ENCODE measurements around the gene NAT9.

DNA sequence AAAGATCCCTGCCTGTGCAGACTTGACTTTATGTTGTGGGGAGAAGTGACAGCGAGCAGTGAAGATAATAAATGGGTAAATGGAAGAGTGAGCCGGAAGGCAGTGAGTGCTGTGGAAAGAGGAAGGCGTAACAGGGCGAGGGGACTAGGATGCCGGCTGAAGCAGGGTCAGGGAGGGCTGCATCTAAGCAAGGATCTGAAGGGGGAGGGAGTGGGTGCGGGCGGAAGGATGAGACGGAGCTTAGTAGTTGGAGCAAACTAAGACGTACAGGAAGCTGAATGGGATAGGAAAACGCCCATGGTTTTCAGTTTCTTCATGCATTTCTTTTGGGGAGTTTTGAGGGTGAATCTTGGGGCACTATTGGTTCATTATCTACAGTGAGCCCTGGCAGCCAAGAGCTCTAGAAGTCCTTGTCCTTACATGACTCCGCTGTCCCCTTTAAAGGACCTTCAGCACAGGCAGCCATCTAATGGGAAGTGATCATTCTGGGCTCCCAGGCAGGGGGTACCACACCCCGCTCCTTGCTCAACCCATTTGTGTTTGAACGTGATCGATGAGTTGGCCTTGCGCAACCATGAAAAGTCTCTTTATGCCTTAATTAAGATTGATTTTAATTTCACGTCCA lies 10.4 kb upstream of the NAT9 start:
- TF ChIP-seq, protein P1, sequence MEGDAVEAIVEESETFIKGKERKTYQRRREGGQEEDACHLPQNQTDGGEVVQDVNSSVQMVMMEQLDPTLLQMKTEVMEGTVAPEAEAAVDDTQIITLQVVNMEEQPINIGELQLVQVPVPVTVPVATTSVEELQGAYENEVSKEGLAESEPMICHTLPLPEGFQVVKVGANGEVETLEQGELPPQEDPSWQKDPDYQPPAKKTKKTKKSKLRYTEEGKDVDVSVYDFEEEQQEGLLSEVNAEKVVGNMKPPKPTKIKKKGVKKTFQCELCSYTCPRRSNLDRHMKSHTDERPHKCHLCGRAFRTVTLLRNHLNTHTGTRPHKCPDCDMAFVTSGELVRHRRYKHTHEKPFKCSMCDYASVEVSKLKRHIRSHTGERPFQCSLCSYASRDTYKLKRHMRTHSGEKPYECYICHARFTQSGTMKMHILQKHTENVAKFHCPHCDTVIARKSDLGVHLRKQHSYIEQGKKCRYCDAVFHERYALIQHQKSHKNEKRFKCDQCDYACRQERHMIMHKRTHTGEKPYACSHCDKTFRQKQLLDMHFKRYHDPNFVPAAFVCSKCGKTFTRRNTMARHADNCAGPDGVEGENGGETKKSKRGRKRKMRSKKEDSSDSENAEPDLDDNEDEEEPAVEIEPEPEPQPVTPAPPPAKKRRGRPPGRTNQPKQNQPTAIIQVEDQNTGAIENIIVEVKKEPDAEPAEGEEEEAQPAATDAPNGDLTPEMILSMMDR (IDR thresholded peaks at IDR 0.05): no peak
- no peak for TF ChIP-seq POLR2A (IDR thresholded peaks at IDR 0.05)

All from right lobe of liver (tissue), 4 donors.